Progenitor cell of endocrine pancreas (in vitro differentiated cells): ENCODE measurements around the gene GARIN3. TPM values are rescaled to one million over a fixed set of nuclear protein-coding genes. Genes with fewer than 3 reads are reported as not detected.

Source experiments
- DNase-seq: peaks from one replicate; pipeline ENCODE4 v3.0.0; 2021; ENCODE audit warnings: low spot score; ENCODE audit not compliant: unreplicated experiment
- H3K27ac Mint-ChIP-seq: 2 replicates; pipeline ENCODE4 v1.8.0; 2021; ENCODE audit warnings: mild to moderate bottlenecking, moderate library complexity, mixed read lengths
- H3K27me3 Mint-ChIP-seq: 2 replicates; pipeline ENCODE4 v1.8.0; 2021; ENCODE audit warnings: mixed read lengths
- H3K36me3 Mint-ChIP-seq: 2 replicates; pipeline ENCODE4 v1.8.0; 2022; ENCODE audit warnings: mixed read lengths; ENCODE audit not compliant: insufficient read depth
- H3K4me1 Mint-ChIP-seq: 2 replicates; pipeline ENCODE4 v1.8.0; 2021; ENCODE audit warnings: low read depth, mixed read lengths
- H3K4me3 Mint-ChIP-seq: 2 replicates; pipeline ENCODE4 v1.8.0; 2021; ENCODE audit warnings: low read depth, mild to moderate bottlenecking, moderate library complexity, mixed read lengths
- H3K9me3 Mint-ChIP-seq: 2 replicates; pipeline ENCODE4 v1.8.0; 2021; ENCODE audit warnings: low read depth, mixed read lengths
- total RNA-seq: library from RNA; stranded (reverse); gene quantifications from 2 replicates; pipeline ENCODE4 v1.2.1, GENCODE V29; 2021
- TF ChIP-seq, protein P1 (sequence below): fragments of 200-600 bp; sonication (generic); IDR thresholded peaks from one replicate; pipeline ENCODE4 v1.5.0; 2021; ENCODE audit warnings: antibody characterized with exemption, mild to moderate bottlenecking; ENCODE audit not compliant: unreplicated experiment

Gene GARIN3
- total RNA-seq, 1 donor from 2014 or later, result not detected

- no peak for DNase-seq
Observed at GRCh38 chr5:157143127-157143971, 22.7 kb downstream of the GARIN3 start.

GRCh38 chr5:157142317-157143126 lies 23.5 kb downstream of the GARIN3 start, which contains the start of gene MED7:
Gene MED7, minus strand, starts transcription at chr5:157142865. Its CDS starts 3,434 bp downstream, at chr5:157139431.
- H3K4me1 Mint-ChIP-seq, result peaks cover 8% of the 10 kb centered on the region
- H3K36me3 Mint-ChIP-seq, result peaks cover 7% of the 10 kb centered on the region
- H3K27me3 Mint-ChIP-seq, result no peaks in the 10 kb centered on the region
- H3K9me3 Mint-ChIP-seq, result peaks cover 3% of the 10 kb centered on the region
- peak; percentile 82 for DNase-seq
- H3K27ac Mint-ChIP-seq, result peak within 1 kb of the TSS; percentile 97
- H3K4me3 Mint-ChIP-seq, result peak within 1 kb of the TSS; percentile 96
- TF ChIP-seq, protein P1, sequence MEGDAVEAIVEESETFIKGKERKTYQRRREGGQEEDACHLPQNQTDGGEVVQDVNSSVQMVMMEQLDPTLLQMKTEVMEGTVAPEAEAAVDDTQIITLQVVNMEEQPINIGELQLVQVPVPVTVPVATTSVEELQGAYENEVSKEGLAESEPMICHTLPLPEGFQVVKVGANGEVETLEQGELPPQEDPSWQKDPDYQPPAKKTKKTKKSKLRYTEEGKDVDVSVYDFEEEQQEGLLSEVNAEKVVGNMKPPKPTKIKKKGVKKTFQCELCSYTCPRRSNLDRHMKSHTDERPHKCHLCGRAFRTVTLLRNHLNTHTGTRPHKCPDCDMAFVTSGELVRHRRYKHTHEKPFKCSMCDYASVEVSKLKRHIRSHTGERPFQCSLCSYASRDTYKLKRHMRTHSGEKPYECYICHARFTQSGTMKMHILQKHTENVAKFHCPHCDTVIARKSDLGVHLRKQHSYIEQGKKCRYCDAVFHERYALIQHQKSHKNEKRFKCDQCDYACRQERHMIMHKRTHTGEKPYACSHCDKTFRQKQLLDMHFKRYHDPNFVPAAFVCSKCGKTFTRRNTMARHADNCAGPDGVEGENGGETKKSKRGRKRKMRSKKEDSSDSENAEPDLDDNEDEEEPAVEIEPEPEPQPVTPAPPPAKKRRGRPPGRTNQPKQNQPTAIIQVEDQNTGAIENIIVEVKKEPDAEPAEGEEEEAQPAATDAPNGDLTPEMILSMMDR, result no peak

More at GRCh38 chr5:157143127-157143971, 22.7 kb downstream of the GARIN3 start:
- no peaks in the 10 kb centered on the region for H3K27me3 Mint-ChIP-seq
- peak overlapping the region; percentile 96 for H3K4me3 Mint-ChIP-seq
- H3K27ac Mint-ChIP-seq, result peak overlapping the region; percentile 97
- TF ChIP-seq, protein P1, result no peak
- peaks cover 3% of the 10 kb centered on the region for H3K9me3 Mint-ChIP-seq
- peaks cover 7% of the 10 kb centered on the region for H3K36me3 Mint-ChIP-seq
- H3K4me1 Mint-ChIP-seq, result peaks cover 8% of the 10 kb centered on the region

DNA sequence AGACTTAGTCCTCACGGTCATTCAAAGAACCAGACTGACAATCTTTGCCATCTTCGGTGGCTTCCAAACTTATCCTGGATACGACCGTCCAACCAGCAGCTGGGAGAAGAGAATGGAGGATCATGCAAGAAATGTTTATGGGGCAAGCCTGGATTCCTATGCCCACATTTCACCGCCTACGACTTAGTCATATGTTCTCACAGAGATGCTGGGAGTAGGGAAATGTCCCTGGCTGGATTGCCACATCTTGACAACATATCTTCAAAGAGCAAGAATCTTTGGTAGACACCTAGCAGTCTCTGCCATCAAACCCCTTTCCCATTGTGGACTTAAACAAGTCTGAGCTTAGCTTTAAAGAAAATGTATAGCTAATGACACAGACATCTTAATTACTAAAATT lies 28.4 kb downstream of the GARIN3 start:
- DNase-seq, result no peak
- peaks cover 7% of the 10 kb centered on the region for H3K36me3 Mint-ChIP-seq
- H3K9me3 Mint-ChIP-seq, result no peaks in the 10 kb centered on the region
- H3K4me3 Mint-ChIP-seq, result no peak overlapping the region
- H3K27ac Mint-ChIP-seq, result no peak overlapping the region
- H3K4me1 Mint-ChIP-seq, result peaks cover 4% of the 10 kb centered on the region
- H3K27me3 Mint-ChIP-seq, result no peaks in the 10 kb centered on the region
- TF ChIP-seq, protein P1, result no peak

DNA sequence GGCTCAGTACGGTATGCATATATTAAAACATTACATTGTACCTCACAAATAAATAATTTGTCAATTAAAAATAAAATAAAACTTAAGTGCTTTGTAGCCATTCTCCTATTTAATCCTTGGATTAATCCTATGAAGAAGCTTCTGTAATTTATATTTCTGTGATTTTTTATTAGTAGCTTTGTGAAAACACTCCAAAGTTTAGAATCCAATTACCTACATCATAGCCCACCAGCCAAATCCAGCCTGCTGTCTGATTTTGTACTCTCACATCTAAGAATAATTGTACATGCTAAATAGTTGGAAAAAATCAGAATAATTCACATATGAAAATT lies 33.8 kb downstream of the GARIN3 start:
- no peak overlapping the region for H3K4me3 Mint-ChIP-seq
- no peaks in the 10 kb centered on the region for H3K9me3 Mint-ChIP-seq
- H3K27me3 Mint-ChIP-seq, result no peaks in the 10 kb centered on the region
- TF ChIP-seq, protein P1, result no peak
- no peak for DNase-seq
- peaks cover 7% of the 10 kb centered on the region for H3K4me1 Mint-ChIP-seq
- H3K27ac Mint-ChIP-seq, result no peak overlapping the region
- H3K36me3 Mint-ChIP-seq, result no peaks in the 10 kb centered on the region

DNA sequence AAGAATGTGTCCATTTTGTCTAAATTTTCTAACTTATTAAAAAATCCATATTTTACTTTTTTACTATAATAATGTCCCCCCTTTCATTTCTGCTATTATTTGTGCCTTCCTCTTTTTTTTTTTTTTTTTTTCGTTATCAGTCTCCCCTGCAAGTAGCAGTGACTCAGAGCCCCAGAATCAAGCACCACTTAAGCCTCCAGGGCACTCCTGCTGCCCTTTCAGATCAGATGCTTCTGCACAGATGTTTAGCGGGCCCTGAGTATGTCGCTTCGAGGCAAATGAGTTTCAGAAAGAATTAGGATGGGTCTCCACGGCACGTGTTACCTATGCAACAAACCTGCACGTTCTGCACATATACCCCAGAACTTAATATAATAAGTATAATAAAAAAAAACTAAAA lies 35.1 kb downstream of the GARIN3 start:
- no peaks in the 10 kb centered on the region for H3K36me3 Mint-ChIP-seq
- H3K9me3 Mint-ChIP-seq, result no peaks in the 10 kb centered on the region
- H3K4me3 Mint-ChIP-seq, result no peak overlapping the region
- no peaks in the 10 kb centered on the region for H3K27me3 Mint-ChIP-seq
- TF ChIP-seq, protein P1, result no peak
- peaks cover 7% of the 10 kb centered on the region for H3K4me1 Mint-ChIP-seq
- no peak overlapping the region for H3K27ac Mint-ChIP-seq
- DNase-seq, result no peak
